ENCODE measurements around the gene GRK7. TPM values are rescaled to one million over a fixed set of nuclear protein-coding genes. Genes with fewer than 3 reads are reported as not detected.

Gene GRK7
- total RNA-seq, 1 donor from 2014 or later: 0.14 TPM

- Mint-ChIP-seq H3K4me1 (ENCODE audit: low read depth) (no peaks in the 10 kb centered on the region), H3K9me3 (ENCODE audit: low read depth) (no peaks in the 10 kb centered on the region), H3K27ac (no peak overlapping the region), H3K27me3 (peaks cover 16% of the 10 kb centered on the region), H3K4me3 (ENCODE audit: low read depth) (no peak overlapping the region), H3K36me3 (ENCODE audit: insufficient read depth) (no peaks in the 10 kb centered on the region)
- TF ChIP-seq CTCF (IDR thresholded peaks at IDR 0.05; ENCODE audit: unreplicated experiment): no peak
- no peak for DNase-seq (ENCODE audit: low spot score, unreplicated experiment)
These were observed 3.9 kb downstream of the GRK7 start for GRCh38 chr3:141767066-141767465.

GRCh38 chr3:141769221-141769894 is 6.2 kb downstream of the GRK7 start:
- no peak for TF ChIP-seq CTCF (IDR thresholded peaks at IDR 0.05; ENCODE audit: unreplicated experiment)
- Mint-ChIP-seq H3K27me3 (peaks cover 16% of the 10 kb centered on the region), H3K4me3 (ENCODE audit: low read depth) (no peak overlapping the region), H3K27ac (no peak overlapping the region), H3K4me1 (ENCODE audit: low read depth) (no peaks in the 10 kb centered on the region), H3K9me3 (ENCODE audit: low read depth) (no peaks in the 10 kb centered on the region), H3K36me3 (ENCODE audit: insufficient read depth) (no peaks in the 10 kb centered on the region)
- no peak for DNase-seq (ENCODE audit: low spot score, unreplicated experiment)

GRCh38 chr3:141773676-141774075 is 10.5 kb downstream of the GRK7 start:
- H3K4me1 Mint-ChIP-seq (ENCODE audit: low read depth): no peaks in the 10 kb centered on the region
- no peak overlapping the region for H3K4me3 Mint-ChIP-seq (ENCODE audit: low read depth)
- DNase-seq (ENCODE audit: low spot score, unreplicated experiment): no peak
- H3K27me3 Mint-ChIP-seq: peaks cover 13% of the 10 kb centered on the region
- no peaks in the 10 kb centered on the region for H3K36me3 Mint-ChIP-seq (ENCODE audit: insufficient read depth)
- TF ChIP-seq CTCF (IDR thresholded peaks at IDR 0.05; ENCODE audit: unreplicated experiment): no peak
- no peaks in the 10 kb centered on the region for H3K9me3 Mint-ChIP-seq (ENCODE audit: low read depth)
- H3K27ac Mint-ChIP-seq: no peak overlapping the region

GRCh38 chr3:141776376-141776775 is 13.2 kb downstream of the GRK7 start:
- H3K27me3 Mint-ChIP-seq: no peaks in the 10 kb centered on the region
- no peaks in the 10 kb centered on the region for H3K36me3 Mint-ChIP-seq (ENCODE audit: insufficient read depth)
- no peaks in the 10 kb centered on the region for H3K4me1 Mint-ChIP-seq (ENCODE audit: low read depth)
- DNase-seq (ENCODE audit: low spot score, unreplicated experiment): no peak
- no peaks in the 10 kb centered on the region for H3K9me3 Mint-ChIP-seq (ENCODE audit: low read depth)
- H3K27ac Mint-ChIP-seq: no peak overlapping the region
- TF ChIP-seq CTCF (IDR thresholded peaks at IDR 0.05; ENCODE audit: unreplicated experiment): no peak
- H3K4me3 Mint-ChIP-seq (ENCODE audit: low read depth): no peak overlapping the region

- Mint-ChIP-seq H3K27ac (no peak overlapping the region), H3K4me3 (ENCODE audit: low read depth) (no peak overlapping the region), H3K9me3 (ENCODE audit: low read depth) (no peaks in the 10 kb centered on the region), H3K27me3 (no peaks in the 10 kb centered on the region), H3K36me3 (ENCODE audit: insufficient read depth) (no peaks in the 10 kb centered on the region), H3K4me1 (ENCODE audit: low read depth) (no peaks in the 10 kb centered on the region)
- no peak for TF ChIP-seq CTCF (IDR thresholded peaks at IDR 0.05; ENCODE audit: unreplicated experiment)
- no peak for DNase-seq (ENCODE audit: low spot score, unreplicated experiment)
These were observed 13.7 kb downstream of the GRK7 start for GRCh38 chr3:141776885-141777284.

Measured in progenitor cell of endocrine pancreas (in vitro differentiated cells).